Fibroblast of peridontal ligament (primary cell): Measurements from ENCODE around the gene FBXO44.

Experiments
- DNase-seq: peaks from one replicate; pipeline ENCODE4 v3.0.0-alpha.2; 2010; ENCODE audit errors: extremely low read depth

FBXO44 gene

GRCh38 chr1:11658542-11658941, 3.9 kb downstream of the FBXO44 start:
- DNase-seq = no peak

GRCh38 chr1:11659748-11660147, 5.1 kb downstream of the FBXO44 start:
- DNase-seq = no peak

DNA sequence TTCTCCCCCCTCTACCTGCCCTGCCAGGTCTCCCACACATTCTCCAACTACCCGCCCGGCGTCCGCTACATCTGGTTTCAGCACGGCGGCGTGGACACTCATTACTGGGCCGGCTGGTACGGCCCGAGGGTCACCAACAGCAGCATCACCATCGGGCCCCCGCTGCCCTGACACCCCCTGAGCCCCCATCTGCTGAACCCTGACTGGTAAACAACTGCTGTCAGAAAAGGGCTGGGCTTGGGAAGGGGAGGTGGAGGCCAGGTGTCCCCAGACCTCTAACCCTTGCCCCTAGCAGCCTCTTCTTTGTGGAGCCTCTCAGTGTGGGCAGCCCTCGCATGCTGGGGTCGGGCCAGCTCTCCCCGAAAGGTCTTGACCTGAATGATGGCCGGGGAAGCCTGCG, 6.4 kb downstream of the FBXO44 start:
- no peak for DNase-seq

DNA sequence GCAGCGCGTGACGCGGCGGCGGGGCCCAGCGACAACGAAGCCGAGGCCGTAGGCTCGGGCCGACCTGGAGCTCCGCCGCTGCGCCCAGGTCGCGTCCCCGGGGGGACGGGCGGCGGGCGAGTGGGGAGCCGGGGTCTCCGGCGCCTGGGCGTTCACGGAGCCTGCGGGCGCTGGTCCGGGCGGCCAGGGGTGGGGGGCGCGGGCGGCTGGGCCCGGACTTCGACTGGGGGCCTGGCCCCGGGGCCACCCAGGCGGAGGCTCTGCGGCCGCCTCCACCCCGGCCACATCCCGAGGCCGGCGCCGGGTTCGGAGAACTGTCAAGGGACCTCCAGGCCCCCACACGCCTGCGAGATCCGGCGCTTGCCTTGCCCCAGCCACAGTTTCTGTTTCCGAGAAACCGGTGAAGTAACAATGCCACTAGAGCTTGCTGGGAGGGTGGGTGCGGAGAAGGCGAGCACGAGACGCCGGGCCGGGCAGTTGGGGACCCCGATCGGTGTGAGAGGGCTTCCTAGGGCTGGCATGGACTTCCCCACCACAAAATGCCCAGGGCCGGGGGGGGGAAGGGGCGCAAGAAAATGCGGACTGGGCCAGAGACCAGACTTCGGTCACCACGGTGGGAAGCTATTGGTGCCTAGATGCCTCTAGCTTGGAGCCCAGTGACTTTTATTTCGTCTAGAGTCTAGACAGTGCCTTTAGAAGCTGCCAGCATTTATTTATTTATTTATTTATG, 9.8 kb downstream of the FBXO44 start:
- DNase-seq = peak; percentile 24

- no peak for DNase-seq
Measured at GRCh38 chr1:11668516-11668915, 13.8 kb downstream of the FBXO44 start.

GRCh38 chr1:11670747-11671146, 16.1 kb downstream of the FBXO44 start:
- DNase-seq = no peak

DNA sequence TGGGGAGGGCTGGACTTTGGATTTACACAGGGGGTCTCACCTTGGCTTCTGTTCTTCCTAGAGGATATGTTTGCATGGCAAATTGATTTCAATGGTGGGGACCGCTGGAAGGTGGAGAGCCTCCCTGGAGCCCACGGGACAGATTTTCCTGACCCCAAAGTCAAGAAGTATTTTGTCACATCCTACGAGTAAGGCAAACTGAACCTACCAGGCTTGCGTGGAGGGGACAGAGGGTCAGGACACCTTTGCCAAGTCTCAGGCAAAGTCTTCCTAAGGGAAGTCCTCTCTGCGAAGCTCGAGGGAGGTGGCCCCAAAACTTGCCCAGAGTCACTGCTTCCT, 16.5 kb downstream of the FBXO44 start:
- DNase-seq = no peak

DNA sequence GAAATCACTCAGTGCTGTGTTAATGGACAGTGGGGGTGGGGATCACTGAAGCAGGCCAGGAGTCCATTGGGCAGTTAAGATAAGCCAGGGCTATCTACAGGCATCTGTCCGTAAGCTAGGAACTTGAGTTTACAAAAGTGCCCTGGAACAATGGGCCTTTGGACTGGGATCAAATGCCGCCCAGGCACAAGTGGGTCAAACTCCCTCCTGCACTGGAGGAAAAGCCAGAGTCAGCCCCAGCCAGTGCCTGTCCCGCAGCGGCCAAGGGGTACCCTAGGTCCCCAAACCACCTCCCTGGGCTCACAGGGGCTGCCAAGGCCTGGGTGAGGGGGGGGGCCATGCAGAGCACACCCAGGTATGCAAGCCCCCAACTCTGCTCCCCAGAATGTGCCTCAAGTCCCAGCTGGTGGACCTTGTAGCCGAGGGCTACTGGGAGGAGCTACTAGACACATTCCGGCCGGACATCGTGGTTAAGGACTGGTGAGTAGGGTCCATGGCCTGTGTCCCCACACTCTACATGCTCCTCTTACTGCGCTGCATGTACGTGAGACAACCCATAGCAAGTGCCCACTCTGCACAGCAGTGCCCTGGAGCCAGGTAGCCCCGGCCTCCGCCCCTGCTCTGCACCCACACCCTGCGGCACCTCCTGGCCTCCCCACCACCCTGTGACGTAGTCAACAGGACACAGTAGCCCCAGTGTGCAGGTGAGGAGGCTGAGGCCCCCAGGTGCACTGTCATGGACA, 17.0 kb downstream of the FBXO44 start:
- no peak for DNase-seq

DNA sequence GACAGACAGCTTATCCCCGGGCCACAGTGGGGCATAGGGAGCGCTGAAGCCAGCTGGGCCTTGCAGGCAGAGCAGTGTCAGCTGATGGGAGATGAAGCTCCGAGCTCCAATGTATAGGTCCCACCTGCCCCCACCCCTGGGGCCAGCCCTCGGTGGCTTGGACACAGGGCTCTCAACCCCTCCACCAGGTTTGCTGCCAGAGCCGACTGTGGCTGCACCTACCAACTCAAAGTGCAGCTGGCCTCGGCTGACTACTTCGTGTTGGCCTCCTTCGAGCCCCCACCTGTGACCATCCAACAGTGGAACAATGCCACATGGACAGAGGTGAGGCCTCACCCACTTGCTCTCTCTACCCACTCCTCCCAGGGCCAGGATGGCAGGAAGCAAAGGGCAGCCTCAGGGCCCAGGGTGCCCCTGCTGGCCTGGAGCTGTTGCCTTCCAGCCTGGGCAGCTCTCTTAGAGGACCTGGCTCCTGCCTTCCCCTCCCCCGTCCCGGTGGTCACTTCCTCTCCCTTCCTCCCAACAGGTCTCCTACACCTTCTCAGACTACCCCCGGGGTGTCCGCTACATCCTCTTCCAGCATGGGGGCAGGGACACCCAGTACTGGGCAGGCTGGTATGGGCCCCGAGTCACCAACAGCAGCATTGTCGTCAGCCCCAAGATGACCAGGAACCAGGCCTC, 18.6 kb downstream of the FBXO44 start:
- DNase-seq = no peak

DNA sequence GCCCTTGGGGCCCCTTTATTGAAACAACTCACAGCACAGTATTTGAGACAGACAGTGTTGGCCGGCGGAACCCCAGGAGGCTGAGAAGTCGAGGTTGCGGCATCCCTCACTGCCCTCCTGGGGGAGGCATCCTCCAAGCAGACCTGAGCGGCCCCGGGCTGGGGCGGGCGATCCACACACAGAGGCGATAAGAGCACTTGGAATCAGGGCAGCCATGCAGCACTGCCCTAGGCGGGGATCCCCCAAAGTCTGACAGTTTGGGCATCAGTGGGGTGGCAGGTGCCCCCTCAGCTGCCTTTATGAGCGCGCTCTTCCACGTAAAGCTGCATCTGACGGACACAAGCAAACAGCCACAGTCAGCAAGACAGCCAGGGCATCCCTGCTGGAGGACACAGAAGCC, 19.8 kb downstream of the FBXO44 start:
- DNase-seq = no peak

DNA sequence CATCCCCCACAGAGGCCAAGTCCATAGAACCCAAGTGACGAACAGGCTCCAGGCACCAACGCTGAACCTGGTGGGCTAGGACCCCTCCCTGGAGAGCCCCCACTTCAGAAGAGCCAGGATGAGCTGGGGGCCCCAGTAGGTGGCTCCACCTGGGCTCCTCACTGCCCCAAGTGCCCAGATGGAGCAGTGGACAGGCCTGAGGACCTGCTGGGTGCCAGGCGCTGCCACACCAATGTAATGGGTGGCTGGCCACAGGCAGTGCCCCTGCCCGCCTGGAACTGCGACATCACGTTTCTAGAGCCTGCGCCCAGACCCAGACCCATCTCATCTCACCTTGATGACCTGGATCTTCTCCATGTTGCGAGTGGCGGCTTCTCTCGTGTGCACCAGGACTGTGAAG, 20.6 kb downstream of the FBXO44 start:
- DNase-seq = no peak

DNA sequence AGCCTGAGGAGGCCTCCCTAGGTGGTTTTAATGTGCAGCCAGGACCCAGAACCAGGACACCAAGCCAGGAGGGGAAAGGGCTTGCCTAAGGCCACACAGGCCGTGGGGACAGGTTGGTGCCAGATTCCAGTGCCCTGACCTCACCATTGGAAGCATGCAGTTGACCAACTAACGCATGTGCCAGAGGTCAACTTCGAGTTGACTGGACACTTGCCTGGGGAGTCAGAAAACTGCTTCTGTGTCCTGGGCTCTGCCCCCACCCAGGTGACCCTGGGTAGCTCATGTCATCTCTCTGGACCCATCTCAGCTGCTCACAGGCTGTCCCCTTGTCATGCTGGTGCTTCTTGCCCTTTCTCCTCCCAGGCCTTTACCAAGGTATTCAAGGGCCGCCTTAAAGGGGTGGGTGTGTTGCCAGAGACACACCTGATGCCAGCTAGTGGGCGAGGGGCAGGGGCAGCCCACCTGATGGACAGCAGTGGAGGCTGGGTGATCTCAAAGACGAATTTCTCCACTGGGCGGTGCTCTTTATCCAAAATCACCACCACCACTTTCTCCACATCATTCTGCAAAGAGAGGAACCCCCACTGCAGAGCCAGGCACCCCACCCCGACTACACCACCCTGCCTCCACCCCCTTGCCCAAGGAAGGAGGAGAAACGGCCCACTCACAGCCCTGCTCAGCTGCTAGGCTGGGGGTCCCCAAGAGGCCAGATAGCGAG, 21.9 kb downstream of the FBXO44 start:
- DNase-seq = no peak

DNA sequence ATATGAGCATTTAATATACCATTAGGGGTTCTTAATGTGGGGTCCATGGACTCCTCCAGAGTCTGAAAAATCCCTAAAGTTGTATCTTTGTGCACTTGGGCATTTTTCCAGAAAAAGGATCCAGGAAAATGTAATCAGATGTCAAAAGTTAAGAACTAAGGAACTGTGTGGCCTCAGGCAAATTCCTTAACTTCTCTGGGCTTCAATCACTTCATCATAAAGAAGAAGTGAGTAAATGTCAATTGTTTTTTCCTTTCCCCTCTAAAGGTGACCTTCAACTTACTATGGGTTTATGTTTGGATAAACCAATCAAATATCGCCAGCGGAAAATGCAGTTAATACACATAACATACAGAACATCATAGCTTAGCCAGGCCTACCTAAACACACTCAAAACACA, 23.8 kb downstream of the FBXO44 start:
- no peak for DNase-seq

- no peak for DNase-seq
Measured at GRCh38 chr1:11680270-11681070, 25.8 kb downstream of the FBXO44 start.

DNA sequence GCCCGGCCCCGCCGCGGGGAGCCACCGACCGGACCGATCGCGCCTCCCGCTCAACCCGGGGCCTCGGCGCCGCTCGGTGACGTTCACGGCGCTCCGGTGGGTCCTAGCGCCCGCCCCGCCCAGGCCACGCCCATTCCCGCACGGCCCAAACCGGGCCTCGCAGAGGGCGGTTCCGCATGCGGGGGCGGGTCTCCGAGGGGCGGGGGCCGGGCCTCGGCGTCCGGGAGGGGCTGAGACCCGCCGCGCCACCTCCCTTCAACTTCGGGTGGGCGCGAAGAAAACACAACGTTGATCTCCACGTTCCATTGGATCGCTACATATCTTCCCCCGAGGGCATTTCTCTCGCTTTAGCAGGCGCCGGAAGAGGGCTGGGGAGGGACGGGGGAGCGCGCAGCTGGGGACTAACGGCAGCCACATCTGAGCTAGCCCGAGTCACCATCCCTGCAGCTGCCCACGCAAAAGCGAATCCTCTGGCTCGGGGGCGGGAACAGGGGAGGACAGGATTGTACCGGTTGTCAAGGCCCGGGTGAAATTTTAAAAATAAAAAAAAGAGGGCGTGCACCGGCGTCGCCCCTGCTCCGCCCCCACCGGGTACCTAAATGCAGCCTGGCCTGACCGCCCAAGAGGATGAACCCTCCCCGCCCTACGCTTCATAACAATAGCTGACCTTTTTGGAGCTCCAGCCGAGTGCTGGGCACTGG, 26.5 kb downstream of the FBXO44 start, which contains the start of gene MAD2L2:
Gene MAD2L2 (minus strand): TSS at position 78 of the 701 bp plus-strand sequence. CDS start 547 bp downstream, outside the sequence.
- DNase-seq = peak; percentile 61

DNA sequence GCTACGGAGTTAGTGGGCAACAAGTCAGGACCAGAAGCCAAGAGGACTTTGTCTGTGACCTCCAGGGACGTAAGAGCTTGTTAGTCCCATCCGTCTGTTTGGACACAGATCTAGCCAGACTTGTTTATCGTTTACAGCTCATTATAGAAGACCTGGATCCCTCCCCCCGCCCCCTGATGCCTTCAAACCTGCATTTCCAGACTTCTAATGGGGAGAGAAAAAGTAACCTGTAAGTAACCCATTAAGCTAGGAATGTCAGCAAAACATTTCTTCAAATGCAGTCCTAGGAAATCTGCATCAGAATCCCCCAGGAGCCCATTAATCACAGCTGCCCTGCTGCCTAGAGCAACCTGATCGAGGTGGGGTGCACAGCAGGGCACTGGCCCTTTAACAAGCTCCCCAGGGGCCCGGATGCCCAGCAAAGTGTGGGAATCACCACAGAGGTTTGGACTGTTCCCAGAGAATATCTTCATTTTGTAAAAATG, 27.7 kb downstream of the FBXO44 start:
- no peak for DNase-seq

DNA sequence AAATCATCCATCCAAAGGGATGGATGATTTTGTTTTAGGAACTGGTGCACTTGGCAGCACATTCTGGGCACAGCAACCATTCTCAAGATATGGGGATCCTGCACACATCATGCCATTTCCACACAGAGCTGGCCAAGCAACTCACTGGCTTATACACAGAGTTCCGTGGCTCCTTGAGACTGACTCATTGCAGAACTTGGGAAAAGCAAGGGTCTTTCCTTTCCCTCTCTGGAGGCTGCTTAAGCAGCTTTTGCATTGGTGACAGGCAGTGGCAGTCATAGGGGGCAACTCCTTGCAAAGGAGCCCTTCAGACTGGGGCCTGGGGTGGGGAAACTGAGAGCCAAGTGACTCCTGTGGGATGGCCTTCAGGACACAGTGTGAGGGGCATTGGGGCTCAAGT, 28.1 kb downstream of the FBXO44 start:
- DNase-seq = peak; percentile 31

DNA sequence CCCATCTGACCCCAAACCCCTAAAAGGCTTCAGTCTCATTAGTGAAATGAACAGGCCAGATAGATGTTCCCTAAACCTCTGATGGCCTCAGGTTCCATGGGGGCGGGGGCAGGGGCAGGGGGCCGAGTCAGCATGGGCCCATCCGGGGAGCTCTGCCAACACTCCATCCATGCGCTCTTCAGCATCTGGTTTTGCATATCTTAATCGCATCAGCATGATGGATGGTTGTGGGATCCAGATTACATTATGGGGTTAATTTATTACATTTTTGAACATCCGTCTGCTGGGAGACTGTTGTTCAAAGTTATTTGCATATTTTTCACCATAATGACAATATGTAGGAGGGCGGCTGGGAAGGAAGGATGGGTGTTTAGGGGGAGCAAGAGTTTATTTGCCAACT, 29.4 kb downstream of the FBXO44 start:
- no peak for DNase-seq

GRCh38 chr1:11685210-11685752, 30.6 kb downstream of the FBXO44 start:
- no peak for DNase-seq

DNA sequence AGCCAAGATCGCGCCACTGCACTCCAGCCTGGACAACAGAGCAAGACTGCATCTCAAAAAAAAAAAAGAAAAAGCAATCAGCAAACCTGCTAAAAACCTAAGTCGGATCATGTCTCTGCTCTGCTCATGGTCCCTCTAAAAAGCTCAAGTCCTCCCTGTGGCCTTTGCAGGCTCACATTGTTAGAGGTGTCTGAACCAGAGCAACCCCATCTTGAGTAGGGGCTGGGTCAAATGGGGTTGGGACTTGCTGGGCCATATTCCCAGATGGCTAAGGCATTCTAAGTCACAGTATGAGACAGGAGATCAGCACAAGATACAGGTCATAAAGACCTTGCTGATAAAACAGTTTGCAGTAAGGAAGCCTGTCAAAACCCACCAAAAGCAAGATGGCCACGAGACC, 33.8 kb downstream of the FBXO44 start:
- no peak for DNase-seq
